ENCODE measurements around the gene RNU4-1.
"Not testable (repeated sequence)": the region's sequence is repeated elsewhere in the genome, so short reads cannot be mapped to it uniquely, and the experiment has no call there.

DNA sequence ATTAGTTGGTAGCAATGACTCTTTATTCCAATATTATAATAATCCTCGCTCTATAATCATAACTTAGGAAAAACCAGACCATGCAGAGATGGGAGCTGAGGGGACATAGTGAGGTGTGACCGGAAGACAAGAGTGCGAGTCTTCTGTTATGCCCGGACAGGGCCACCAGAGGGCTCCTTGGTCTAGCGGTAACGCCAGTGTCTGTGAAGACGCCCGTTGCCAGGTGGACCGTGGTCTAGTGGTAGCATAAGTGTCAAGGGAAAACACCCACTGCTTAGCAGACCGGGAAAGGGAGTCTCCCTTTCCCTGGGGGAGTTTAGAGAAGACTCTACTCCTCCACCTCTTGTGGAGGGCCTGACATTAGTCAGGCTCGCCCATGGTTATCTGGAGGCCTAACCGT is 42.4 kb upstream of the RNU4-1 start:
- TF ChIP-seq, protein P1, sequence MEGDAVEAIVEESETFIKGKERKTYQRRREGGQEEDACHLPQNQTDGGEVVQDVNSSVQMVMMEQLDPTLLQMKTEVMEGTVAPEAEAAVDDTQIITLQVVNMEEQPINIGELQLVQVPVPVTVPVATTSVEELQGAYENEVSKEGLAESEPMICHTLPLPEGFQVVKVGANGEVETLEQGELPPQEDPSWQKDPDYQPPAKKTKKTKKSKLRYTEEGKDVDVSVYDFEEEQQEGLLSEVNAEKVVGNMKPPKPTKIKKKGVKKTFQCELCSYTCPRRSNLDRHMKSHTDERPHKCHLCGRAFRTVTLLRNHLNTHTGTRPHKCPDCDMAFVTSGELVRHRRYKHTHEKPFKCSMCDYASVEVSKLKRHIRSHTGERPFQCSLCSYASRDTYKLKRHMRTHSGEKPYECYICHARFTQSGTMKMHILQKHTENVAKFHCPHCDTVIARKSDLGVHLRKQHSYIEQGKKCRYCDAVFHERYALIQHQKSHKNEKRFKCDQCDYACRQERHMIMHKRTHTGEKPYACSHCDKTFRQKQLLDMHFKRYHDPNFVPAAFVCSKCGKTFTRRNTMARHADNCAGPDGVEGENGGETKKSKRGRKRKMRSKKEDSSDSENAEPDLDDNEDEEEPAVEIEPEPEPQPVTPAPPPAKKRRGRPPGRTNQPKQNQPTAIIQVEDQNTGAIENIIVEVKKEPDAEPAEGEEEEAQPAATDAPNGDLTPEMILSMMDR (IDR thresholded peaks at IDR 0.05) = peak in 4 of 6 experiments; percentile 55 to 72 (median 68)
- not testable (repeated sequence) for TF ChIP-seq POLR2A (IDR thresholded peaks at IDR 0.05)

All from Peyer's patch (tissue), 4 donors.